Panc1 (cell line): ENCODE data around the gene HECA. TPM values are rescaled to one million over a fixed set of nuclear protein-coding genes. Genes with fewer than 3 reads are reported as not detected.

Experiments used
- ATAC-seq: fragments of 200-7000 bp; cut with Tn5 transposase; 2 replicates; pipeline ENCODE4 v1.9.1; 2020; ENCODE audit warnings: mild to moderate bottlenecking, moderate library complexity
- BruUV-seq: library from RNA; stranded (reverse); fragments of 400-500 nt; replicated peaks from 2 replicates; lab custom pipeline; 2021; lab: Mats Ljungman, UMichigan
- CTCF ChIA-PET: fragments of 300-600 bp; sonication (Branson Sonifier 250); formaldehyde crosslinking; loops from one replicate; lab custom pipeline; 2022; ENCODE audit warnings: antibody characterized with exemption; lab: Charles Lee
- POLR2A ChIA-PET: fragments of 300-600 bp; sonication (Branson Sonifier 250); formaldehyde crosslinking; loops from one replicate; lab custom pipeline; 2022; ENCODE audit warnings: antibody characterized with exemption; lab: Charles Lee
- DNase-seq: peaks from one replicate; pipeline ENCODE4 v3.0.0-alpha.2; 2010; ENCODE audit warnings: low read depth, low spot score
- H3K27ac ChIP-seq: 2 replicates; pipeline ENCODE4 v1.5.1; 2011; ENCODE audit warnings: mild to moderate bottlenecking, low read length, inconsistent platforms
- H3K27me3 ChIP-seq: fragments of 200-500 bp; sonication (Bioruptor generic); 2 replicates; pipeline ENCODE4 v1.6.0; 2014; ENCODE audit warnings: low read length, inconsistent platforms; ENCODE audit not compliant: control insufficient read depth, insufficient read depth
- H3K36me3 ChIP-seq: fragments of 200-500 bp; sonication (Bioruptor generic); 2 replicates; pipeline ENCODE4 v1.5.1; 2014; ENCODE audit warnings: inconsistent platforms, mild to moderate bottlenecking, low read length, moderate library complexity; ENCODE audit not compliant: control insufficient read depth, insufficient read depth
- H3K4me1 ChIP-seq: 2 replicates; pipeline ENCODE4 v1.5.1; 2011; ENCODE audit warnings: inconsistent platforms, mild to moderate bottlenecking, low read length, moderate library complexity; ENCODE audit not compliant: control insufficient read depth, insufficient read depth
- H3K4me3 ChIP-seq, 2 experiments: 2 replicates each; pipeline ENCODE4 v1.5.1; 2011 to 2012; ENCODE audit warnings: low read depth in 2 of 2, low read length in 2 of 2, mild to moderate bottlenecking in 2 of 2, inconsistent platforms in 1 of 2, moderate library complexity in 1 of 2
- H3K9me3 ChIP-seq: fragments of 200-500 bp; sonication (Bioruptor generic); 2 replicates; pipeline ENCODE4 v1.5.1; 2014; ENCODE audit warnings: low read depth, mild to moderate bottlenecking, inconsistent platforms, low read length, moderate library complexity; ENCODE audit not compliant: control insufficient read depth, insufficient read depth
- POLR2AphosphoS5 ChIP-seq: IDR thresholded peaks from 2 replicates; pipeline ENCODE4 v1.6.1; 2012; ENCODE audit warnings: mild to moderate bottlenecking, low read depth, low read length, moderate library complexity
- SIN3A ChIP-seq: IDR thresholded peaks from 2 replicates; pipeline ENCODE4 v1.6.1; 2012; ENCODE audit warnings: low read depth, mild to moderate bottlenecking, low read length, moderate library complexity, borderline replicate concordance; ENCODE audit not compliant: insufficient read depth
- TCF7L2 ChIP-seq: IDR thresholded peaks from 2 replicates; pipeline ENCODE4 v1.6.1; 2011; ENCODE audit warnings: mild to moderate bottlenecking, low read depth, low read length, inconsistent platforms
- in situ Hi-C: cut with HindIII; loops from 2 replicates; pipeline ENCODE4 v1.10.0; 2016; ENCODE audit warnings: low sequenced_read_pairs, low pct_unique_long_range_greater_than_20kb
- intact Hi-C: fragments of 100-400 bp; cut with micrococcal nuclease; formaldehyde crosslinking; loops from one replicate; pipeline ENCODE4 v1.10.0; 2022; ENCODE audit not compliant: unreplicated experiment
- total RNA-seq: library from RNA; stranded (reverse); gene quantifications from one replicate; pipeline ENCODE4 v1.2.1, GENCODE V29; 2021; ENCODE audit not compliant: unreplicated experiment
- TF ChIP-seq, protein P1 (sequence below), 2 experiments: IDR thresholded peaks; 2 replicates each; pipeline ENCODE4 v1.6.1; 2011 to 2012; ENCODE audit warnings: low read depth in 2 of 2, control low read depth in 1 of 2, low read length in 1 of 2, mild to moderate bottlenecking in 1 of 2, moderate library complexity in 1 of 2; ENCODE audit not compliant: insufficient read depth in 1 of 2
- TF ChIP-seq, protein P2 (sequence below): fragments of 450-650 bp; IDR thresholded peaks from 2 replicates; pipeline ENCODE4 v1.5.1; 2017; ENCODE audit warnings: mild to moderate bottlenecking

Gene HECA
- total RNA-seq, 1 experiment from 2014 or later, result 3.9 TPM

GRCh38 chr6:139108378-139108777 lies 26.5 kb upstream of the HECA start:
- BruUV-seq, result no TSS peak
- Histone ChIP-seq H3K36me3 (no peaks in the 10 kb centered on the region), H3K27ac (no peak overlapping the region), H3K9me3 (no peaks in the 10 kb centered on the region), H3K4me3 (no peak overlapping the region), H3K4me1 (no peaks in the 10 kb centered on the region), H3K27me3 (peaks cover 2% of the 10 kb centered on the region; the same call in 1 of the 2 replicates)
- ChIA-PET POLR2A (no interaction called here), CTCF (no interaction called here)
- no peak for ATAC-seq
- no peak for TF ChIP-seq TCF7L2
- no peak for TF ChIP-seq POLR2AphosphoS5
- TF ChIP-seq, protein P1, sequence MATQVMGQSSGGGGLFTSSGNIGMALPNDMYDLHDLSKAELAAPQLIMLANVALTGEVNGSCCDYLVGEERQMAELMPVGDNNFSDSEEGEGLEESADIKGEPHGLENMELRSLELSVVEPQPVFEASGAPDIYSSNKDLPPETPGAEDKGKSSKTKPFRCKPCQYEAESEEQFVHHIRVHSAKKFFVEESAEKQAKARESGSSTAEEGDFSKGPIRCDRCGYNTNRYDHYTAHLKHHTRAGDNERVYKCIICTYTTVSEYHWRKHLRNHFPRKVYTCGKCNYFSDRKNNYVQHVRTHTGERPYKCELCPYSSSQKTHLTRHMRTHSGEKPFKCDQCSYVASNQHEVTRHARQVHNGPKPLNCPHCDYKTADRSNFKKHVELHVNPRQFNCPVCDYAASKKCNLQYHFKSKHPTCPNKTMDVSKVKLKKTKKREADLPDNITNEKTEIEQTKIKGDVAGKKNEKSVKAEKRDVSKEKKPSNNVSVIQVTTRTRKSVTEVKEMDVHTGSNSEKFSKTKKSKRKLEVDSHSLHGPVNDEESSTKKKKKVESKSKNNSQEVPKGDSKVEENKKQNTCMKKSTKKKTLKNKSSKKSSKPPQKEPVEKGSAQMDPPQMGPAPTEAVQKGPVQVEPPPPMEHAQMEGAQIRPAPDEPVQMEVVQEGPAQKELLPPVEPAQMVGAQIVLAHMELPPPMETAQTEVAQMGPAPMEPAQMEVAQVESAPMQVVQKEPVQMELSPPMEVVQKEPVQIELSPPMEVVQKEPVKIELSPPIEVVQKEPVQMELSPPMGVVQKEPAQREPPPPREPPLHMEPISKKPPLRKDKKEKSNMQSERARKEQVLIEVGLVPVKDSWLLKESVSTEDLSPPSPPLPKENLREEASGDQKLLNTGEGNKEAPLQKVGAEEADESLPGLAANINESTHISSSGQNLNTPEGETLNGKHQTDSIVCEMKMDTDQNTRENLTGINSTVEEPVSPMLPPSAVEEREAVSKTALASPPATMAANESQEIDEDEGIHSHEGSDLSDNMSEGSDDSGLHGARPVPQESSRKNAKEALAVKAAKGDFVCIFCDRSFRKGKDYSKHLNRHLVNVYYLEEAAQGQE (IDR thresholded peaks at IDR 0.05; ENCODE audit: insufficient read depth in 1 of 2, low read depth in 2 of 2, low read length in 1 of 2), result no peak
- TF ChIP-seq SIN3A, result no peak
- TF ChIP-seq, protein P2, sequence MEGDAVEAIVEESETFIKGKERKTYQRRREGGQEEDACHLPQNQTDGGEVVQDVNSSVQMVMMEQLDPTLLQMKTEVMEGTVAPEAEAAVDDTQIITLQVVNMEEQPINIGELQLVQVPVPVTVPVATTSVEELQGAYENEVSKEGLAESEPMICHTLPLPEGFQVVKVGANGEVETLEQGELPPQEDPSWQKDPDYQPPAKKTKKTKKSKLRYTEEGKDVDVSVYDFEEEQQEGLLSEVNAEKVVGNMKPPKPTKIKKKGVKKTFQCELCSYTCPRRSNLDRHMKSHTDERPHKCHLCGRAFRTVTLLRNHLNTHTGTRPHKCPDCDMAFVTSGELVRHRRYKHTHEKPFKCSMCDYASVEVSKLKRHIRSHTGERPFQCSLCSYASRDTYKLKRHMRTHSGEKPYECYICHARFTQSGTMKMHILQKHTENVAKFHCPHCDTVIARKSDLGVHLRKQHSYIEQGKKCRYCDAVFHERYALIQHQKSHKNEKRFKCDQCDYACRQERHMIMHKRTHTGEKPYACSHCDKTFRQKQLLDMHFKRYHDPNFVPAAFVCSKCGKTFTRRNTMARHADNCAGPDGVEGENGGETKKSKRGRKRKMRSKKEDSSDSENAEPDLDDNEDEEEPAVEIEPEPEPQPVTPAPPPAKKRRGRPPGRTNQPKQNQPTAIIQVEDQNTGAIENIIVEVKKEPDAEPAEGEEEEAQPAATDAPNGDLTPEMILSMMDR, result no peak
- intact Hi-C loops, result no loop called here
- DNase-seq, result no peak
- in situ Hi-C loops, result no loop called here

DNA sequence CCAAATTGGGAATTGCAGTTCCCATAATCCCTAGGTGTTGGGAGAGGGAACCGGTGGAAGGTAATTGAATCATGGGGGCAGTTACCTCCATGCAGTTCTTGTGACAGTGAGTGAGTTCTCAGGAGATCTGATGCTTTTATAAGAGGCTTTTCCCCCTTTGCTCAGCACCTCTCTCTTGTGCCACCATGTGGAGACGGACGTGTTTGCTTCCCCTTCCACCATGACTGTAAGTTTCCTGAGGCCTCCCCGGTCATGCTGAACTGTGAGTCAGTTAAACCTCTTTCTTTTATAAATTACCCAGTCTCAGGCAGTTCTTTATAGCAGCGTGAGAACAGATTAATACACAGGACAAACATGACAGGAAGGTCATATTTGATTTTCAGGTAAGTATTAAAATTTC lies 25.3 kb upstream of the HECA start:
- H3K27ac ChIP-seq, result no peak overlapping the region
- peak; percentile 15 for DNase-seq

More for the DNA sequence above, 25.3 kb upstream of the HECA start:
- no peak for TF ChIP-seq SIN3A
- TF ChIP-seq, protein P2, result peak; percentile 71
- peaks cover 5% of the 10 kb centered on the region; the same call in 1 of the 2 replicates for H3K27me3 ChIP-seq
- in situ Hi-C loops (no loop called here), intact Hi-C loops (no loop called here)
- H3K4me1 ChIP-seq, result no peaks in the 10 kb centered on the region
- no peaks in the 10 kb centered on the region for H3K9me3 ChIP-seq
- no TSS peak for BruUV-seq
- no peak overlapping the region for H3K4me3 ChIP-seq
- CTCF ChIA-PET, result no interaction called here
- H3K36me3 ChIP-seq, result no peaks in the 10 kb centered on the region
- ATAC-seq, result peak; percentile 56; the same call in 1 of the 2 replicates
- POLR2A ChIA-PET, result no interaction called here
